GM23338 (cell line): ENCODE measurements around the gene WFS1. TPM values are rescaled to one million over a fixed set of nuclear protein-coding genes. Genes with fewer than 3 reads are reported as not detected.

ENCODE experiments used
- ATAC-seq: fragments of 200-7000 bp; cut with Tn5 transposase; 3 replicates; pipeline ENCODE4 v1.9.1; 2020
- DNase-seq: peaks from one replicate; pipeline ENCODE4 v3.0.0-alpha.2; 2015; ENCODE audit warnings: low spot score
- H2AFZ ChIP-seq: fragments of 200-600 bp; sonication (generic); 2 replicates; pipeline ENCODE4 v1.8.0; 2016; ENCODE audit warnings: antibody characterized with exemption, mild to moderate bottlenecking, moderate library complexity
- H3F3A ChIP-seq: fragments of 200-600 bp; sonication (generic); replicated peaks from 2 replicates; pipeline ENCODE4 v1.8.0; 2017; ENCODE audit warnings: antibody characterized with exemption, mixed run types, low read depth
- H3K27ac ChIP-seq: fragments of 200-600 bp; sonication (generic); 2 replicates; pipeline ENCODE4 v1.6.1; 2016; ENCODE audit warnings: low read depth
- H3K27me3 ChIP-seq: fragments of 200-600 bp; sonication (generic); 2 replicates; pipeline ENCODE4 v1.8.0; 2016; ENCODE audit warnings: mild to moderate bottlenecking, mixed run types, moderate library complexity; ENCODE audit not compliant: insufficient read depth
- H3K36me3 ChIP-seq: fragments of 200-600 bp; sonication (generic); 2 replicates; pipeline ENCODE4 v1.8.0; 2016; ENCODE audit warnings: mild to moderate bottlenecking; ENCODE audit not compliant: insufficient read depth
- H3K4me1 ChIP-seq: fragments of 200-600 bp; sonication (generic); 2 replicates; pipeline ENCODE4 v1.8.0; 2016; ENCODE audit warnings: mild to moderate bottlenecking, moderate library complexity; ENCODE audit not compliant: insufficient read depth
- H3K4me2 ChIP-seq: fragments of 200-600 bp; sonication (generic); 2 replicates; pipeline ENCODE4 v1.7.1; 2017; ENCODE audit warnings: mixed run types
- H3K4me3 ChIP-seq: fragments of 200-600 bp; sonication (generic); 2 replicates; pipeline ENCODE4 v1.6.1; 2016; ENCODE audit warnings: mixed run types
- H3K79me2 ChIP-seq: fragments of 200-600 bp; sonication (generic); replicated peaks from 2 replicates; pipeline ENCODE4 v1.8.0; 2017; ENCODE audit warnings: mild to moderate bottlenecking; ENCODE audit not compliant: insufficient read depth
- H3K9me2 ChIP-seq: fragments of 200-600 bp; sonication (generic); 2 replicates; pipeline ENCODE4 v1.8.0; 2017; ENCODE audit not compliant: insufficient read depth
- H4K20me1 ChIP-seq: fragments of 200-600 bp; sonication (generic); replicated peaks from 2 replicates; pipeline ENCODE4 v1.8.0; 2017; ENCODE audit warnings: mild to moderate bottlenecking; ENCODE audit not compliant: insufficient read depth
- H3K27ac Mint-ChIP-seq: 2 replicates; pipeline ENCODE4 v1.8.0; 2020; ENCODE audit warnings: inconsistent platforms, mild to moderate bottlenecking, moderate library complexity, mixed read lengths
- H3K27me3 Mint-ChIP-seq: 3 replicates; pipeline ENCODE4 v1.8.0; 2022; ENCODE audit warnings: low read depth, mild to moderate bottlenecking, moderate library complexity, mixed read lengths, inconsistent platforms; ENCODE audit not compliant: insufficient read depth, poor library complexity
- H3K36me3 Mint-ChIP-seq: 3 replicates; pipeline ENCODE4 v1.8.0; 2021; ENCODE audit warnings: low read depth, mild to moderate bottlenecking, inconsistent platforms, moderate library complexity, mixed read lengths
- H3K4me1 Mint-ChIP-seq: 3 replicates; pipeline ENCODE4 v1.8.0; 2020; ENCODE audit warnings: mild to moderate bottlenecking, inconsistent platforms, mixed read lengths
- H3K4me3 Mint-ChIP-seq: 3 replicates; pipeline ENCODE4 v1.8.0; 2021; ENCODE audit warnings: moderate library complexity, mild to moderate bottlenecking, inconsistent platforms, mixed read lengths
- H3K9me3 Mint-ChIP-seq: 3 replicates; pipeline ENCODE4 v1.8.0; 2020; ENCODE audit warnings: moderate library complexity, mild to moderate bottlenecking, inconsistent platforms, mixed read lengths
- CREB1 ChIP-seq: fragments of 250-450 bp; sonication (Bioruptor Pico); IDR thresholded peaks from 2 replicates; pipeline ENCODE4 v1.5.0; 2020; ENCODE audit warnings: low read depth, mild to moderate bottlenecking, moderate library complexity
- CTCF ChIP-seq, 2 experiments: fragments of 200-600 bp in 1 of 2; sonication (generic) in 1 of 2; conservative IDR thresholded peaks; 2 replicates each; pipeline versions ENCODE4 v1.5.1 to v1.6.1; 2016 to 2017; ENCODE audit warnings: antibody characterized with exemption in 2 of 2, low read depth in 2 of 2, mild to moderate bottlenecking in 2 of 2, moderate library complexity in 1 of 2
- ETS1 ChIP-seq: IDR thresholded peaks from 2 replicates; pipeline ENCODE4 v1.6.1; 2016; ENCODE audit warnings: antibody characterized with exemption
- EZH2 ChIP-seq: fragments of 200-600 bp; sonication (generic); IDR thresholded peaks from one replicate; pipeline ENCODE4 v1.8.0; 2017; ENCODE audit warnings: antibody characterized with exemption, mild to moderate bottlenecking, low read depth; ENCODE audit not compliant: unreplicated experiment
- POLR2AphosphoS5 ChIP-seq: IDR thresholded peaks from 2 replicates; pipeline ENCODE4 v1.6.1; 2016; ENCODE audit warnings: antibody characterized with exemption, low read depth
- REST ChIP-seq: IDR thresholded peaks from one replicate; pipeline ENCODE4 v1.6.1; 2018; ENCODE audit warnings: antibody characterized with exemption; ENCODE audit not compliant: unreplicated experiment
- STAT1 ChIP-seq: IDR thresholded peaks from one replicate; pipeline ENCODE4 v1.6.1; 2016; ENCODE audit warnings: antibody characterized with exemption; ENCODE audit not compliant: unreplicated experiment
- ZNF114 ChIP-seq: fragments of 250-450 bp; sonication (Bioruptor Pico); IDR thresholded peaks from 2 replicates; pipeline ENCODE4 v1.5.0; 2020; ENCODE audit warnings: mild to moderate bottlenecking, moderate library complexity
- polyA plus RNA-seq: library from polyadenylated mRNA; unstranded; fragments of >200 nt; fragmentation: Nextera tagmentation; extraction: Ambion mirVana; gene quantifications from 2 replicates; pipeline ENCODE4 v1.2.1, GENCODE V29; 2016
- total RNA-seq: library from RNA; depleted of rRNA; stranded (reverse); fragments of >200 nt; shearing (Covaris generic); gene quantifications from 2 replicates; pipeline ENCODE4 v1.2.3, GENCODE V29; 2014

WFS1 gene
- total and polyA plus RNA-seq, 2 experiments from 2014 or later: 24.7 to 45.4 TPM

GRCh38 chr4:6295495-6295894, 25.8 kb downstream of the WFS1 start (continued):
- no peak for TF ChIP-seq REST
- TF ChIP-seq ZNF114: no peak
- no peak for TF ChIP-seq CREB1 (CRISPR knock-in tag)
- TF ChIP-seq POLR2AphosphoS5: no peak
- no peak for TF ChIP-seq STAT1

- Histone ChIP-seq H3K9me2 (no peaks in the 10 kb centered on the region), H4K20me1 (no peaks in the 10 kb centered on the region), H3K4me1 (no peaks in the 10 kb centered on the region), H3K4me2 (no peak overlapping the region), H3K79me2 (no peaks in the 10 kb centered on the region; the same call in 1 of the 2 replicates), H2AFZ (no peak overlapping the region), H3K4me3 (no peak overlapping the region), H3K36me3 (no peaks in the 10 kb centered on the region), H3K27me3 (no peaks in the 10 kb centered on the region), H3K27ac (no peak overlapping the region), H3F3A (no peaks in the 10 kb centered on the region)
- DNase-seq: no peak
- Mint-ChIP-seq H3K27me3 (peaks cover 7% of the 10 kb centered on the region), H3K27ac (no peak overlapping the region), H3K9me3 (no peaks in the 10 kb centered on the region), H3K4me1 (no peaks in the 10 kb centered on the region), H3K4me3 (no peak overlapping the region), H3K36me3 (peaks cover 26% of the 10 kb centered on the region)
- TF ChIP-seq EZH2: no peak
- no peak for TF ChIP-seq ETS1
- no peak for TF ChIP-seq CREB1 (CRISPR knock-in tag)
- TF ChIP-seq ZNF114: no peak
- no peak for TF ChIP-seq CTCF (conservative IDR thresholded peaks at IDR 0.05; ENCODE audit: low read depth in 2 of 2)
- no peak for ATAC-seq
These were observed 26.4 kb downstream of the WFS1 start for GRCh38 chr4:6296026-6296425.
